GF-D8 (cell line): Measurements from ENCODE around the gene LTV1.
"Not testable (repeated sequence)": the region's sequence is repeated elsewhere in the genome, so short reads cannot be mapped to it uniquely, and the experiment has no call there.

Experiments used
- DNase-seq: peaks from one replicate; lab custom pipeline; 2025; lab: John Stamatoyannopoulos, UW

The LTV1 gene

GRCh38 chr6:143842902-143843676, at the start of gene LTV1:
TSS of gene LTV1 (plus strand) at chr6:143843338. CDS start at chr6:143843478, 140 bp downstream.
- DNase-seq, result peak; percentile 83

- DNase-seq, result not testable (repeated sequence)
Observed at GRCh38 chr6:143796551-143796950, 46.6 kb upstream of the LTV1 start.

- DNase-seq, result not testable (repeated sequence)
Observed at GRCh38 chr6:143798487-143798886, 44.7 kb upstream of the LTV1 start.

- DNase-seq, result no peak
Observed at GRCh38 chr6:143802833-143803565, 40.1 kb upstream of the LTV1 start.

GRCh38 chr6:143803769-143804568, 39.2 kb upstream of the LTV1 start:
- no peak for DNase-seq

GRCh38 chr6:143804835-143805239, 38.3 kb upstream of the LTV1 start:
- DNase-seq, result no peak

GRCh38 chr6:143806282-143807102, 36.6 kb upstream of the LTV1 start:
- peak; percentile 66 for DNase-seq

- no peak for DNase-seq
Observed at GRCh38 chr6:143807103-143807772, 35.9 kb upstream of the LTV1 start.

GRCh38 chr6:143810745-143811144, 32.4 kb upstream of the LTV1 start:
- no peak for DNase-seq

GRCh38 chr6:143811501-143812157, 31.5 kb upstream of the LTV1 start:
- DNase-seq, result no peak

- no peak for DNase-seq
Observed at GRCh38 chr6:143817621-143818020, 25.5 kb upstream of the LTV1 start.

- DNase-seq, result no peak
Observed at GRCh38 chr6:143821359-143821758, 21.8 kb upstream of the LTV1 start.

- DNase-seq, result no peak
Observed at GRCh38 chr6:143822584-143823024, 20.5 kb upstream of the LTV1 start.

GRCh38 chr6:143823548-143823947, 19.6 kb upstream of the LTV1 start:
- no peak for DNase-seq

GRCh38 chr6:143828572-143828971, 14.6 kb upstream of the LTV1 start:
- DNase-seq, result no peak

- DNase-seq, result no peak
Observed at GRCh38 chr6:143836150-143836549, 7.0 kb upstream of the LTV1 start.

GRCh38 chr6:143838395-143838794, 4.7 kb upstream of the LTV1 start:
- no peak for DNase-seq

GRCh38 chr6:143839196-143839595, 3.9 kb upstream of the LTV1 start:
- no peak for DNase-seq

- no peak for DNase-seq
Observed at GRCh38 chr6:143840595-143841265, 2.4 kb upstream of the LTV1 start.

GRCh38 chr6:143842461-143842901, 657 bp upstream of the LTV1 start:
- DNase-seq, result no peak
